T-helper 2 cell (primary cell): Measurements from ENCODE around the gene ZCCHC4.
"Not testable (repeated sequence)": the region's sequence is repeated elsewhere in the genome, so short reads cannot be mapped to it uniquely, and the experiment has no call there.

Experiments used
- DNase-seq, 5 experiments: peaks; one replicate each; pipeline versions ENCODE4 v3.0.0 to v3.0.0-alpha.2; 2012 to 2022

ZCCHC4 gene

GRCh38 chr4:25321703-25322102 is 9.1 kb downstream of the ZCCHC4 start:
- DNase-seq: no peak

DNA sequence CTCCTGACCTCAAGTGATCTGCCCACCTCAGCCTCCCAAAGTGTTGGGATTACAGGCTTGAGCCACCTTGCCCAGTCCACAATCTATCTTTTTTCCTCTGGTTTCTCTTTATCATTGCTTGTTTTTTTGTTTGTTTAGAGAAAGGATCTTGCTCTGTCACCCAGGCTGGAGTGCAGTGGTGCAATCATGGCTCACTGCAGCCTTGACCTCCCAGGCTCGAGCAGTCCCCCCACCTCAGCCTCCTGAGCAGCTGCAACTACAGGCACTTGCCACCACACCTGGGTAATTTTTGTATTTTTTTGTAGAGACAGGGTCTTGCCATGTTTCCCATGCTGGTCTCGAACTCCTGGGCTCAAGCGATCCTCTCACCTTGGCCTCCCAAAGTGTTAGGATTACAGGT is 15.9 kb downstream of the ZCCHC4 start:
- not testable (repeated sequence) for DNase-seq

DNA sequence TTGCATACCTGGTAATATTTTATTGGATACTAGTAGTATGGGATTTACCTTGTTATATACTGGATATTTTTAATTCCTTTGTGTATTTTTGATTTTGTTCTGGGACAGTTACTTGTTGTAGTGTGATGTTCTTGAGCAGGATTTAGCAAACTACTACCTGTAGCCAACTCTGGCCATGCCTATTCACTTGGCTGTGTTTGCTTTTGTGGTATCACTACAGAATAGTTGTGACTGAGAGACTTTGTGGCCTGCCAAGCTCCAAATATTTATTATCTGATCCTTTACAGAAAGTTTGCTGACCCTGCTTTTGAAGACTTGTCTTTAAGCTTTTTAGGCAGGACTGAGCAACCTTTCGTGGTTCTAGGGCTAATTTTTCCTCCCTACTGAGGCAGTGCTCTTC is 17.8 kb downstream of the ZCCHC4 start:
- no peak for DNase-seq

GRCh38 chr4:25330905-25331808 is 18.6 kb downstream of the ZCCHC4 start:
- peak in 1 of 5 experiments; percentile 61 for DNase-seq

GRCh38 chr4:25343671-25344070 is 31.1 kb downstream of the ZCCHC4 start:
- no peak for DNase-seq

DNA sequence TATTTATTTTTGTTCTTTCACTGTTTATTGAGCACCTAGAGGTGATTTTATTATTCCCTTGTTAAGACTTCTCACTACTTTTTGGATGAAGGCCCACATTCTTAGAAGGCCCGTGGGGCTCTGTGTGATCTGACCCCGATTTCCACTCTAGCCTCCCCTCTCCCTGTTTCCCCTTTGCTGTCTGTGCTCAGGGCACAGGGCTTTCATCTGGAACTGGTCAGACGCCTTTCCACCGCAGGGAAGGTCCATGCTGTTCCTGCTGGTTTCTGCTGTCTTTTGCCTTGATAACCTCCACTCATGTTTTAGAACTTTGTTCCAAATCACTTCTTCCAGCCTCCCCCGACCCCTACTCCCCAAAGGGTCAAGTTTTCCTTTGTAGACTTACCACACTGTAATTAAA is 33.2 kb downstream of the ZCCHC4 start:
- no peak for DNase-seq

GRCh38 chr4:25346913-25347312 is 34.3 kb downstream of the ZCCHC4 start:
- DNase-seq: no peak

GRCh38 chr4:25347473-25347872 is 34.9 kb downstream of the ZCCHC4 start:
- no peak for DNase-seq

- no peak for DNase-seq
Measured at GRCh38 chr4:25347971-25348370, 35.4 kb downstream of the ZCCHC4 start.

DNA sequence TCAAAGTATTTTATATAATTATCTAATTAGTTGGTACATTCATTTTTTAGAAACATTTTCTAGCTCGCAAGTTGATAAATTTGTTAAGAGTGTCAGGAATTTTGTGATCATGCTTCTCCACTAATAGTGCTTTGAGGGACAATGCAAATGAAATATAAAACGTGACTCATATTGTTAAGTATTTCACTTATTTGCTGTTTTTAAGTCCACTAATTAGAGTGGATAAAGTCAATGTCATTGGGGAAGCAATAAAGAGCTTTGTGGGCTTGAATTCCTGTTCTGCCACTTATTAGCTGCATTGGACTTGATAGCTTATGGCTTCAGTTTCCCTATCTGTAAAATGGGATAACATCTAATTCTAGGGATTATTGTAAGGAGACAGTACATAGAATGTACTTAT is 38.0 kb downstream of the ZCCHC4 start:
- no peak for DNase-seq

DNA sequence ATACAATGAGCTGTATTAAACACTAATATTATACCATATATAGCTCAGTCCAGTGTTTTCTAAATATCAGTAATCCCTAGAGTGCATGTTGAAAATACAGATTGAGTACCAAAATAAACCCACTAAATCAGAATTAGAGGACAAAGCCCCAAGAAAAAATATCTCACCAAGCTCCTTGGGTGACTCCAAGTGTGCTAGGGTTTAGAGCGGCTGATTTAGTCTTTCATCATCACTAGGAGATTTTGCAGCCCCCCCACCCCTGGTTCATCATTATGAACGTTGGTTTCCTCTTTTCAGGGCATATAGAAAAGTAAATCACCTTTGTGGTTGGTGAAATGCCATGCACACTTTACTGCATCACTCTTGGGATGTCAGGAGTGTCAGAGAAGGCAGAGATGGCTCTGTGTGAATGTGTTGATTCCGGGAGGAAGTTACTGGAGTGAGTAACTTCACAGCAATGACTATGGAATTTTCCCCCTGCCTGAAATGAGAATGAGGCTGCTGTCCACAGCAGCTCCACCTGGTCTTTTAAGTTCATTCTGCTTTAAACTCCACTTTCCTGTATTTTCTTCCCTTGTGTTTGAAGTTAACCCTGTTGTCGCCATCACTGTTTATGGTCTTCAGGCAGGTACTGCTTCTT is 39.3 kb downstream of the ZCCHC4 start:
- no peak for DNase-seq

DNA sequence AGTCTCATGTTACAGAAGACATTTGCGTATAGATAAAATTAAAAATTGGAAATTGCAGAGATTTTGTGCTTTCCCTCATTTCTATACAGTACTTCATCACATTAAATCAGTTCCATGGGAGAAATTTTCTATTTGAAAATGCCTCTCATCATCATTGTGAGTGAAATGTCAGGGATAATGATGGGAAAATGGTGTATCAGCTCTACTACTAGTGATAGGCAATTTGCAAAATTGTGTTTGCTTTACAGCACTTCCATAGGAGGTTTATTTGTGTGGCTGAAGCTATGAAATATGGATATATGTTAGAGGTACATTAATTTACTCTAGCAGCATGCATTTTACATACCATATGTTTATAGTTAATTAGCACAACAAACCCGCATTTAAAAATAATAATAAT is 43.5 kb downstream of the ZCCHC4 start:
- DNase-seq: no peak

- no peak for DNase-seq
Measured at GRCh38 chr4:25358515-25359275, 46.1 kb downstream of the ZCCHC4 start.

GRCh38 chr4:25361253-25361652 is 48.7 kb downstream of the ZCCHC4 start:
- peak in 1 of 5 experiments; percentile 13 for DNase-seq

DNA sequence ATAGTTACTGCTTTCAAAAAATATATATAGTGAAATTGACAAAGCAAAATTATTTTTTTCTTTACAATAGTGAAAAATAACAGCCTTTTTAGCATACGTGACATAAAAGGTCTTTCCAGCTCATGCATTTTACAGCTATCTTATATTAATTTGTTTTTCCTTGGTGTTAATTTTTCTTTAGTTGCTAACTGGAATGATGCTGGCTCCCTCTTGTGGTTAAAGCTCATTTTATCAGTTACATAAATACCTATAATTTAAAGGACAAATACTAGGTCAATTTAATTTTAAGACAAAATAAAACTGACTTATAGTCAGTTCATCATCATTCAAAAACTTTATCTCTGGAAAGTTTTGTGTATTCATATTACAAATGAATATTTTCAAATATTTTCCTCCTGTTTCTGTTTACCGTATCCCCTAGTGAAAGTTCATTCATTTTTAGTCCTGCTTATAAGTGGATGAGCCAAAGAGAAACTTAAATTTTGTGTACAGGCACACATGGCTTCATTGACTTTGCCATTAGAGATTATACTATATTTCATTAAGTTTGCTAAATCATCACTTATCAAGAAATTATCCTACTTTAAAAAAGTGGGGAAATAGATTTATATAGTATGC is 54.5 kb downstream of the ZCCHC4 start:
- DNase-seq: peak in 1 of 5 experiments; percentile 46

DNA sequence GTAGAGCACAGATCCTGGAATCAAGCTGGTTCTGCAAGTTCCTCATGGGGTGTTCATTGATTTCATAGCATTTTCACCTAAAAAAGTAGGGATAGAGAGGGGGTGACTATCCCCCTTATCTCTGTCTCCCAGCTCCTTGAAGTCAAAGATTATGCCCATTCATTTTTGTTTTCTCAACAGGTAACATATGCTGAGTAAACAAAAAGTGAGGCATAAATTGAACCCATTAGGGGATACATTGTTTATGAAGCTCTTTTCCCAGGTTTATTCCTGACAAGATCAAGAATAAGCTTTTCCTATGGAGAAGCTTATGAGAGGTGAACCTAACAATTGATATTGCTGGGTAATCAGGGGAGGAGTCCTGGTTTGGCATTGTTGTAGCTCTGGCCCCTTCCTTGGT is 55.3 kb downstream of the ZCCHC4 start:
- DNase-seq: no peak

DNA sequence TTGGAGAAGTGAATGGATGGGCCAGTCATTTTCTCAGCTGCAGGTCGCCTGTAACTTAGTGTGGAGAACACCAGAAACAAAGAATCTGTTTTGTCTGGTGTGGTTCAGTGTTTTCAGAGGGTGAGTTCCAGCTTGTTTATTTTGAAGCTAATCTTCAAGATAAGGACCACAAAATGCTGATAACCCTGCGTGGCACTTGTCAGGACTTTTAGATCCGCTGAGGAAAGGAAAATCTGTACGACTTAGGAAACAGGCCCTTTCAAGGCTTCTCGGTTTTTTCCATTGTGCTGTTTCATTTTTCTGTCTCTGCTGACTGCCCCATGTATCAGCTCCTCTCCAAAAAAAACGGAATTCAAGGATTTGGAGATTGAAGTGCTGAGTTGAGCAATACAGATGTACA is 55.7 kb downstream of the ZCCHC4 start:
- DNase-seq: no peak

- DNase-seq: no peak
Measured at GRCh38 chr4:25370242-25370641, 57.7 kb downstream of the ZCCHC4 start.

DNA sequence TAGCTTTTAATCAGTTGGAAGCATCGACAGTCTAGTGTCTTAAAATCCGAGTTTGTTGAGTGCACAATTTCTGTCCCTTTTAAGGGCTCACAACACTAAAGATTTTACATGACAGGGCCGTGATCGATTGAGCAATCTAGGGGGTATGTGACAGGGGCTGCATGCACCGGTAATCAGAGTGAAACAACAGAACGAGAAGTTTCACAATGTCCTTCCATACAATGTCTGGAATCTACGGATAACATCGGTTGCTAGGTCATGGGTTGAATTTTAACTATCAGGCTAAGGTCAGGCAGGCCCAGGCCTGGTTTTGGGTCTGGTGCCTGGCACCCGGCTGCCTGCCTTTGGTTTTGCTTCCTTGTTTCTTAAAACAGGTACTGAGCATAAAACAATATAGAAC is 60.0 kb downstream of the ZCCHC4 start:
- not testable (repeated sequence) for DNase-seq

- peak; percentile 90 to 100 (median 98) for DNase-seq
Measured at GRCh38 chr4:25376754-25377571, 64.4 kb downstream of the ZCCHC4 start, which contains the start of gene ANAPC4. Gene ANAPC4 (plus strand): TSS chr4:25377263. CDS start chr4:25377428, 165 bp downstream.

- DNase-seq: peak in 1 of 5 experiments; percentile 31
Measured at GRCh38 chr4:25377572-25378436, 65.2 kb downstream of the ZCCHC4 start.
